ENCODE data around the gene CAMTA1.

Gene CAMTA1

DNA sequence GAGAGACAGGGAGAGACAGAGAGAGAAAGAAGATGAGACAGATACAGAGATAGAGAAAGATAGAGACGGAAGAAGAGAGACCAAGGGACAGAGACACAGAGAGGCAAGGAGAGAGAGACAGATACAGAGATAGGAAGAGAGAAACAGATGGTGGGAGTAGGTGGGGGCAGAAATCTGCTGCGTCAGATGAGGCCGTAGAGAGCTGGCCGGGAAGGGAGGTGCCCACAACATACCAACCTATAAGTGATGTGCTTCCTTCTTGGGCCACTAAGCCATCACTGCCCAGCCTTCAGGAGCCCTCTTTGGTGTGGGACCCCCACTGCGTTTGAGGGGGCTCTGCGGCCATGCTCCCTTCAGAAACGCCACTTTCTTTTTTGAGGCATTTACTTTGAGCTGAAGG, 678.3 kb downstream of the CAMTA1 start:
- Histone ChIP-seq H2AFZ (ENCODE audit: low read length) (no peak overlapping the region), H3K4me1 (ENCODE audit: low read length) (no peaks in the 10 kb centered on the region), H3K27me3 (replicated peaks; ENCODE audit: insufficient read depth, low read length) (peaks cover 99% of the 10 kb centered on the region), H3F3A (ENCODE audit: insufficient read depth, low read length) (no peaks in the 10 kb centered on the region), H3K27ac (ENCODE audit: low read length) (no peak overlapping the region), H3K9ac (ENCODE audit: low read length) (no peak overlapping the region), H3K36me3 (replicated peaks; ENCODE audit: insufficient read depth, low read length) (no peaks in the 10 kb centered on the region), H4K20me1 (ENCODE audit: insufficient read depth, low read length) (no peaks in the 10 kb centered on the region), H3K9me2 (replicated peaks; ENCODE audit: insufficient read depth, low read length) (no peaks in the 10 kb centered on the region), H3K79me2 (ENCODE audit: low read length) (no peaks in the 10 kb centered on the region), H3K4me3 (ENCODE audit: low read length) (no peak overlapping the region), H3K9me3 (replicated peaks; ENCODE audit: insufficient read depth, low read length) (no peaks in the 10 kb centered on the region), H3K4me2 (ENCODE audit: low read depth, low read length) (no peak overlapping the region)
- DNase-seq = no peak
- TF ChIP-seq EZH2phosphoT487 (IDR thresholded peaks at IDR 0.05; ENCODE audit: low read length) (no peak), EZH2 (optimal IDR thresholded peaks at IDR 0.05; ENCODE audit: low read depth, low read length) (no peak), CTCF (IDR thresholded peaks at IDR 0.05; ENCODE audit: low read length) (no peak)

DNA sequence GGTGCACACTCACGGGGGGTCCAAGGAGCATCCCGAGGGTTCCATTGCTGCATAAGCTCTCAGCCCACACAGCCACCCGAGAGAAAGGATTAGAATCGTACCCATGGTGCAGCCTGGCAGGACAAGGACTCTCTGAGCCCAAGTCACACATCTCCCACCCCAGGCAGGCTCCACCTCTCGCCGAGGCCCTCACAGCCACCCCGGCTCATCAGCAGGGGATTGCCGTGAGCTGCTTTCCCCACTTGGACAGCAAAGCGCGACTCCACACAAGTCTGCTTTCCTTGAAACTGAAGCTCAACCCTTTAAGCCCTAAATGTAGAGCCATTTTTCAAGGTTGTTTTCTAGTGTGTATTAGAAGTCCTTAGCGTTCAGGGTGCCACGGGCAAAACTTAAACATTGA, 679.5 kb downstream of the CAMTA1 start:
- Histone ChIP-seq H3K4me3 (ENCODE audit: low read length) (no peak overlapping the region), H3K27me3 (replicated peaks; ENCODE audit: insufficient read depth, low read length) (peaks cover 99% of the 10 kb centered on the region), H2AFZ (ENCODE audit: low read length) (no peak overlapping the region), H3K9me3 (replicated peaks; ENCODE audit: insufficient read depth, low read length) (no peaks in the 10 kb centered on the region), H3F3A (ENCODE audit: insufficient read depth, low read length) (no peaks in the 10 kb centered on the region), H4K20me1 (ENCODE audit: insufficient read depth, low read length) (no peaks in the 10 kb centered on the region), H3K27ac (ENCODE audit: low read length) (no peak overlapping the region), H3K79me2 (ENCODE audit: low read length) (no peaks in the 10 kb centered on the region), H3K4me1 (ENCODE audit: low read length) (no peaks in the 10 kb centered on the region), H3K36me3 (replicated peaks; ENCODE audit: insufficient read depth, low read length) (no peaks in the 10 kb centered on the region), H3K9ac (ENCODE audit: low read length) (no peak overlapping the region), H3K9me2 (replicated peaks; ENCODE audit: insufficient read depth, low read length) (no peaks in the 10 kb centered on the region), H3K4me2 (ENCODE audit: low read depth, low read length) (no peak overlapping the region)
- TF ChIP-seq EZH2phosphoT487 (IDR thresholded peaks at IDR 0.05; ENCODE audit: low read length) = no peak
- no peak for TF ChIP-seq EZH2 (optimal IDR thresholded peaks at IDR 0.05; ENCODE audit: low read depth, low read length)
- no peak for TF ChIP-seq CTCF (IDR thresholded peaks at IDR 0.05; ENCODE audit: low read length)
- DNase-seq = no peak

DNA sequence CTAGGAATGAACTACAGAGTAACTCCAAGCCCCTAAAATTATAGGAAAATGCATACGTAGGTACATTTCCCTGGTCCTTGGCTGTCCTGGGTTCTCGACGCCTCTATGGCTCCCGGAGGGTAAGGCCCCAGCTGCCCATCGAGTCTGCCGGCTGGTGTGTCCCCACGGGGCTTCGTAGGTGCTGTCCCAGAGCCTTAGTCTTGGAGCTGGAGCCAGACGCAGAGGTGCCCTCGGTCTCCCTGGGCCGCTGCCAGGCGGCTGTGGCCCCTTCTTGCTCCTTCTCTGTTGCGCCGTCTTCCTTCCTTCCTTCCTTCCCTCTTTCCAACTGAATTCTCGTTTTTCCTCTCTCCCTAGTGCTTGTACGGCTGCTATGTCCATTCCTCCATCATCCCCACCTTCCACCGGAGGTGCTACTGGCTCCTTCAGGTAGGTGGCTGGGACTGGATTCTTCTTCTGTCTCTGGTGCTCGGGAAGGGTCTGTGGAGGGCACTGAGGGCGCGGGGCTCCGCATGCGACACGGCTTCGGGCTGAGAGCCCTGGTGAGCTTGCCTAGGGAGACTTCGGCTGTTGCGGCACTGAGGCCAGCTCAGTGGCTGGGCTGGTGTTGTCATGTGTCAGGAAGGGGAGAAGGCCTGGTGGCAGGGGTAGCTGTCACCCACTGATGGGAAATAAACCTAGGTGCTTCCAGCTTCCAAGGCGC, 682.4 kb downstream of the CAMTA1 start:
- no peak overlapping the region for H3K4me2 ChIP-seq (ENCODE audit: low read depth, low read length)
- H3K27me3 ChIP-seq (replicated peaks; ENCODE audit: insufficient read depth, low read length) = peaks cover 100% of the 10 kb centered on the region
- no peak overlapping the region for H3K4me3 ChIP-seq (ENCODE audit: low read length)
- TF ChIP-seq EZH2 (optimal IDR thresholded peaks at IDR 0.05; ENCODE audit: low read depth, low read length) = no peak
- TF ChIP-seq CTCF (IDR thresholded peaks at IDR 0.05; ENCODE audit: low read length) = no peak
- TF ChIP-seq EZH2phosphoT487 (IDR thresholded peaks at IDR 0.05; ENCODE audit: low read length) = no peak
- DNase-seq = no peak
- no peaks in the 10 kb centered on the region for H4K20me1 ChIP-seq (ENCODE audit: insufficient read depth, low read length)
- H3K9ac ChIP-seq (ENCODE audit: low read length) = no peak overlapping the region
- H2AFZ ChIP-seq (ENCODE audit: low read length) = no peak overlapping the region
- H3F3A ChIP-seq (ENCODE audit: insufficient read depth, low read length) = no peaks in the 10 kb centered on the region
- no peaks in the 10 kb centered on the region for H3K4me1 ChIP-seq (ENCODE audit: low read length)
- H3K9me2 ChIP-seq (replicated peaks; ENCODE audit: insufficient read depth, low read length) = no peaks in the 10 kb centered on the region
- no peaks in the 10 kb centered on the region for H3K79me2 ChIP-seq (ENCODE audit: low read length)
- no peak overlapping the region for H3K27ac ChIP-seq (ENCODE audit: low read length)
- no peaks in the 10 kb centered on the region for H3K9me3 ChIP-seq (replicated peaks; ENCODE audit: insufficient read depth, low read length)
- no peaks in the 10 kb centered on the region for H3K36me3 ChIP-seq (replicated peaks; ENCODE audit: insufficient read depth, low read length)
